Body of pancreas (tissue), 4 donors: Measurements from ENCODE around the gene FAU.

ENCODE experiments used
- CTCF ChIP-seq, 7 experiments: fragments of 450-650 bp in 4 of 7; fragments of 200-600 bp in 3 of 7; sonication (generic) in 3 of 7; IDR thresholded peaks; one replicate each; pipeline ENCODE4 v1.5.1; 2016 to 2019; ENCODE audit warnings: antibody characterized with exemption in 7 of 7
- POLR2A ChIP-seq, 3 donors: fragments of 450-650 bp; IDR thresholded peaks; one replicate each; pipeline ENCODE4 v1.6.1; 2016; ENCODE audit warnings: antibody characterized with exemption in 3 of 3, mild to moderate bottlenecking in 2 of 3

DNA sequence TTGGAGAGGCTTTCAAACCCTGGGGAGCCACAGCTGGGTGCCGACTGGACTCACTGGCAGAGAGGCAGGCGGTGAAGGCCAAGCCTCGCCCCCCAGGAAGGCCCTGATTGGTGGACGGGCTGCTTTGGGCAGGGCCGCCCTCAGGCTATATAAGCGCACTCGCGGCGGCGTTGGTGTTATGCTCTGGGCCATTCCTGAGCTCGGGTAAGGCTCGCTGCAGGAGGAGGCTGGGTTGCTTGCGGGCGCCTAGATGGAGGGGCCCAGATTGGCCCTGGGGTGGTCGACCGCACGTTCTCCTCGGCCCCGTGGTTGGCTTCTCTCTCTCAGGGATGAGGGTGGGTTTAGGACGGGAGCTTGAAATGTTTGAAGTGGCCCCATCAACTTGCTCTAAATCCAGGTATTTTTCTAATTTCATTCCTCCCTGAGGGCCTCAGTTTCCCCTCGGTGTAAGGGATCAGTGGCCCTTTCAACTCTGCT is 48.2 kb upstream of the FAU start, which contains the start of gene SPDYC:
- TF ChIP-seq CTCF (IDR thresholded peaks at IDR 0.05) = no peak
- TF ChIP-seq POLR2A (IDR thresholded peaks at IDR 0.05) = no peak
